ENCODE data around the gene SLX4IP.
"Not testable (repeated sequence)": the region's sequence is repeated elsewhere in the genome, so short reads cannot be mapped to it uniquely, and the experiment has no call there.

SLX4IP gene

DNA sequence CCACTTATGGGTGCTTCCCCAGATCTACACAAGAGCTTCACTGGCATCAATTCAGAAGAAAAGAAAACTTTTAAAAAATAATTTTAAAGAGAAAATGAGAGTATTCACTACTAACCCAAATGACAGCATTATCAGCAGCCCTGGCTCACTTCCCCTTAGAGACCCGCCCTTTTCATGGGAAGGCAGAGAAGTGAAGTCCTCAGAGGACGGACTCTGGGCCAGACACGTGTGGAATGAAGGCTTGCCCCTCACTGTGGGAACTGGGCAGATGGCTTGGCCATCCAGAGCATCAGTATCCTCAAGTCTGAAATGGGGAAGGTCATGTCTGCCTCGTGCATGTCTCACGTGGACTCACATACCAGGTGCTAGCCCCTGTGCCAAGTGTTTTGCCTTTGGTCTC lies 175.1 kb downstream of the SLX4IP start:
- Histone ChIP-seq H3K4me1 (ENCODE audit: insufficient read depth, low read length) (no peaks in the 10 kb centered on the region), H3K36me3 (ENCODE audit: insufficient read depth, low read length) (no peaks in the 10 kb centered on the region), H3K4me3 (ENCODE audit: low read length) (no peak overlapping the region), H3K9ac (ENCODE audit: low read depth, low read length) (no peak overlapping the region), H3K27me3 (ENCODE audit: insufficient read depth, low read length) (no peaks in the 10 kb centered on the region), H3K27ac (ENCODE audit: low read depth, low read length) (no peak overlapping the region), H3K9me3 (ENCODE audit: insufficient read depth, low read depth, low read length) (no peaks in the 10 kb centered on the region)
- 88% methylated on average over 5 of the region's 5 CpGs for WGBS

DNA sequence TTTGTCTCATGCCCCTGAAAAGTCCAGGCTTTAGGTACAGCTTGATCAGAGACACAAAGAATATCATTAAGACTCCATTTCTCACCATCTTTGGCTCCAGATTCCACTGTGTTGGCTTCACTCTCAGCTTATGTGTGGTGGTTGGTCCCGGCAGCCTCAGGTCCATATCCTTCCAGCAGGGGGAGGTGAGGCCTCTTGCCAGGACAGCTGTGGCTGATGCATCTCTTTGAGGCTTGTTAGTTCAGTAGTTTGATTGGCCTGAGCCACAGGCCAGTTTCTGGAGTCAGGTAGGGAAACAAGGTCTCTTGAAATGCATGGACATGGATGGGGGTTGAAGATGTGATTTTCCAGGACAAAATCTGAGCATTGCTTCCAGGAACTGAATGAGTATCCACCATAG lies 176.3 kb downstream of the SLX4IP start:
- WGBS, result 37% methylated on average over 1 of the region's 1 CpG
- Histone ChIP-seq H3K4me1 (ENCODE audit: insufficient read depth, low read length) (no peaks in the 10 kb centered on the region), H3K27ac (ENCODE audit: low read depth, low read length) (no peak overlapping the region), H3K36me3 (ENCODE audit: insufficient read depth, low read length) (no peaks in the 10 kb centered on the region), H3K9ac (ENCODE audit: low read depth, low read length) (no peak overlapping the region), H3K9me3 (ENCODE audit: insufficient read depth, low read depth, low read length) (no peaks in the 10 kb centered on the region), H3K27me3 (ENCODE audit: insufficient read depth, low read length) (no peaks in the 10 kb centered on the region), H3K4me3 (ENCODE audit: low read length) (no peak overlapping the region)

DNA sequence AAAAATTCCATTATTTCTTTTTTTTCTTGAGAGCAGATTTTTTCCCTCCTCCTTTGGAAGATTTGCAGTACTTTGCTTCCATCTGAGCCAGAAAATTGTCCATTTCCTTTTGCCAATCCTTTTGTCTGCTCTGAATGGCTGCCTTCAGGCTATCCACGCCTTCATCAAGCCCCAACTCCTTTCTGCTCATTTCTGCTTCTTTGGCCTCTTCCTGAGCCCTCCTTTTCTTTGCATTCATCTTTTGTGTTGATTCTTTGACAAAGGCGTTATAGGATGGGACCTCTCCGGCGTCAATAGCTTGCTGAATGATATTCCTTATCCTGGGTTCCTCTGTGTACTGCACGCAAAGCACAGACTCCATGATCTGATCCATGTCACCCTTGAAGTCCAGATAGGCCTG lies 178.3 kb downstream of the SLX4IP start:
- not testable (repeated sequence) for H3K9me3 ChIP-seq (ENCODE audit: insufficient read depth, low read depth, low read length); H3K27ac ChIP-seq (ENCODE audit: low read depth, low read length); H3K9ac ChIP-seq (ENCODE audit: low read depth, low read length); H3K36me3 ChIP-seq (ENCODE audit: insufficient read depth, low read length); H3K27me3 ChIP-seq (ENCODE audit: insufficient read depth, low read length); H3K4me1 ChIP-seq (ENCODE audit: insufficient read depth, low read length); H3K4me3 ChIP-seq (ENCODE audit: low read length)
- 96% methylated on average over 4 of the region's 5 CpGs for WGBS

DNA sequence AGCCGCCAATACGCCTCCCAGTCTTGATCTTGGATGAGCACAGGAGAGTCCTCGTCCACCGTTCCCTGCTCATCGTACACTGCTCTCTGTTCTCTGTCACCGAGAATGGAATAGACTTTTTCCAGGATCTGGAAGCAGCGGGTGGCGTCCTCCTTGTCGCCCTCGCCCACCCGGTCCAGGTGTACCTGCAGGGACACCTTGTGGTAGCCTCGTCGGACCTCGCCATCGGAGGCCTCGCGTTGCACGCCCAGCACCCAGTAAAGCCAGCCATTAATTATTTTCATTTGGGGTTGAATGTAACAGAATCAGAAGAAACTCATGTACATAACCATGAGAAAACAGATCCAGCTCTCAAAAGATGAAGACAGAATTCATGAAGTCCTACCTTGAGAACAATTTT lies 178.8 kb downstream of the SLX4IP start:
- H3K36me3 ChIP-seq (ENCODE audit: insufficient read depth, low read length), result no peaks in the 10 kb centered on the region
- no peak overlapping the region for H3K9ac ChIP-seq (ENCODE audit: low read depth, low read length)
- no peak overlapping the region for H3K27ac ChIP-seq (ENCODE audit: low read depth, low read length)
- H3K9me3 ChIP-seq (ENCODE audit: insufficient read depth, low read depth, low read length), result no peaks in the 10 kb centered on the region
- H3K4me1 ChIP-seq (ENCODE audit: insufficient read depth, low read length), result peaks cover 13% of the 10 kb centered on the region
- H3K27me3 ChIP-seq (ENCODE audit: insufficient read depth, low read length), result no peaks in the 10 kb centered on the region
- WGBS, result 95% methylated on average over 18 of the region's 18 CpGs
- no peak overlapping the region for H3K4me3 ChIP-seq (ENCODE audit: low read length)

DNA sequence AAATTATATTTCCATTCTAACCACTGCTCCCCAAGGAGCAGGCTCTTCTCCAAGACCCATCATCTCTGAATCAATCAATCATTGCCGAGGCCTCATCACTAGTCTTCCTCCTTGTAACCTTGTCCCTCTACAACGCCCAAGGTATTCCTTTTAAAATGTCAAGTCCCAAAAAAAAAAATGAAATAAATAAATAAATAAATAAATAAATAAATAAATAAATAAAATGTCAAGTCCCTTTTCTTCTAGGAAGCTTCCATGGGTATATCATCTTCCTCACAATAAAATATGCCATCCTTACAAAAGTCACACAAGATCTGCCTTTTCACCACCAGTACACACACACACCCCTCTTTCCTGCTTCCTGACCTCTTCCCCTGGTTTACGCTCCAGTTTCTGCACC lies 181.1 kb downstream of the SLX4IP start:
- 96% methylated on average over 2 of the region's 3 CpGs for WGBS
- Histone ChIP-seq H3K9me3 (ENCODE audit: insufficient read depth, low read depth, low read length) (no peaks in the 10 kb centered on the region), H3K27me3 (ENCODE audit: insufficient read depth, low read length) (no peaks in the 10 kb centered on the region), H3K9ac (ENCODE audit: low read depth, low read length) (no peak overlapping the region), H3K4me3 (ENCODE audit: low read length) (no peak overlapping the region), H3K27ac (ENCODE audit: low read depth, low read length) (no peak overlapping the region), H3K4me1 (ENCODE audit: insufficient read depth, low read length) (peaks cover 27% of the 10 kb centered on the region), H3K36me3 (ENCODE audit: insufficient read depth, low read length) (no peaks in the 10 kb centered on the region)

DNA sequence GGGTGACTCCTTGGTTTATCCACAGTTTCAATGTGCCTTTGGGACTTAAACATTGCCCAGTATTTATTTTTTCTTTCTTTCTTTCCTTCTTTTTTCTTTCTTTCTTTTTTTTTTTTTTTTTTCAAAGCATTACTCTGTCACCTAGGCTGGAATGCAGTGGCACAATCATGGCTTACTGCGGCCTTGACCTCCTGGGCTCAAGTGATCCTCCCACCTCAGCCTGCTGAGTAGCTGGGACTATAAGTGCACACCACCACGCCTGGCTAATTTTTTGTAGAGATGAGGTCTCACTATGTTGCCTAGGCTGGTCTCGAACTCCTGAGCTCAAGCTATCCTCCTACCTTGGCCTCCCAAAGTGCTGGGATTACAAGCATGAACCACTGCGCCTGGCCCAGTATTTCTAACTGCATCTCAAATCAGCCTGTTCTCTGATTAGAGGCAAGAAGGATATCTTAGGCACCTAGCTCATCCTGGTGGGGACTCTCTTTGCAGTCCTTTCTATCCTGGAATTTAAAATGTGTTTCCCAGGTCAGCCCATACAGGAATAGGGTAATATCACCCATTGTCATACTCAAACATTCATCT lies 182.5 kb downstream of the SLX4IP start:
- not testable (repeated sequence) for H3K27me3 ChIP-seq (ENCODE audit: insufficient read depth, low read length); H3K36me3 ChIP-seq (ENCODE audit: insufficient read depth, low read length); H3K4me3 ChIP-seq (ENCODE audit: low read length); H3K9ac ChIP-seq (ENCODE audit: low read depth, low read length); H3K9me3 ChIP-seq (ENCODE audit: insufficient read depth, low read depth, low read length); H3K27ac ChIP-seq (ENCODE audit: low read depth, low read length)
- H3K4me1 ChIP-seq (ENCODE audit: insufficient read depth, low read length), result peaks cover 27% of the 10 kb centered on the region
- WGBS, result 95% methylated on average over 4 of the region's 4 CpGs

DNA sequence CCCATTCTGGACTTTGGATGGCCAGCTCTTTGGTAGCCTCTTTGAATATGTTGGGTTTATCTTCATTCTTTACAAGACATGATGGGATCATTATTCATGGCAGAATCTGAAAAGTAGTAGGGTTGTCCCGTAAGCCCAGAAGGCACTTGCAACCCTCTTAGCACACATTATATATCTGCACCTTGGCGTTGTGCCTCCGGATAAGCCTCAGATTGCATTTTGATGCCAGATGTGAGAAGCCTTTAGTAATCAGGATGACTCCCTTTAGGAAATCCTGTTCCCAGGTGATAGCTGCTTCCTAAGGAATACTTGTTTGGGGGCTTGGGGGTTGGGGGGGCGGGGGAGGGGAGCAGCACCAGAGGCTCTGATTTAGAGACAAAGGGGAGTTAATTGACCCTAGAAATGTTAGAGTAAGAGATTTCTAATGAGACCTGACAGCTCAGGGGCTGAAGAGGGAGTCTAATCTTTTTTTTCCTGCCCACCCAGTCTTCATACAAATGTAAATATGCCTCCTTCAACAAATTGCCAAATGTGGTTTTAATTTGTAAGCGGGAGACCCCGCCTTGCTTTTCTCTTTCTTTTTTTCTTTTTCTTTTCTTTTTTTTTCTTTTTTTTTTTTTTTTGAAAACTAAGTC lies 183.6 kb downstream of the SLX4IP start:
- no peaks in the 10 kb centered on the region for H3K27me3 ChIP-seq (ENCODE audit: insufficient read depth, low read length)
- H3K4me1 ChIP-seq (ENCODE audit: insufficient read depth, low read length), result peaks cover 27% of the 10 kb centered on the region
- peak overlapping the region; percentile 27; the same call in 1 of the 2 replicates for H3K27ac ChIP-seq (ENCODE audit: low read depth, low read length)
- H3K36me3 ChIP-seq (ENCODE audit: insufficient read depth, low read length), result 0 out of 2 replicates have a peak, but pooled peaks cover 4% of the 10 kb centered on the region
- no peak overlapping the region; the same call in 1 of the 2 replicates for H3K9ac ChIP-seq (ENCODE audit: low read depth, low read length)
- H3K4me3 ChIP-seq (ENCODE audit: low read length), result 0 out of 2 replicates have a peak overlapping the region, but pooled peaks have one; percentile 19
- 24% methylated on average over 6 of the region's 6 CpGs for WGBS
- no peaks in the 10 kb centered on the region for H3K9me3 ChIP-seq (ENCODE audit: insufficient read depth, low read depth, low read length)

DNA sequence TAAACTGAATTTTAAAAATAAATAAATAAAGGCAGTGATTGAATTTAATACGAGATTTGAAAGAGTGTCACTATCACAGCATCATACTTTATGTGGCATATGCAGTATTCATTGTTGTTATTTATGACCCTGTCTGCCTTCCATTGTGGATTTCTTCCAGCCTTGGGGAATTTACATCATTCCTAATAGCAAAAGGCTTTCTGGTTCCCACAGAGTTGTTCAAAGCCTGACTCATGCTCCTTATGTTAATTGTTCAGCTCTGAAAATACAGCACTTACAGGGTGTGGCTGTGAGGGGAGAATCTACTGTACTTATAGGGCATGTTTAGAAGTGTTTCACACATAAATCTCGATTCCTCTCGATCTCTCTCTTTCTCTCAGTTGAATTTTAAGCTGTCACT lies 184.3 kb downstream of the SLX4IP start:
- Histone ChIP-seq H3K4me1 (ENCODE audit: insufficient read depth, low read length) (peaks cover 27% of the 10 kb centered on the region), H3K36me3 (ENCODE audit: insufficient read depth, low read length) (0 out of 2 replicates have a peak, but pooled peaks cover 4% of the 10 kb centered on the region), H3K4me3 (ENCODE audit: low read length) (0 out of 2 replicates have a peak overlapping the region, but pooled peaks have one; percentile 19), H3K27me3 (ENCODE audit: insufficient read depth, low read length) (no peaks in the 10 kb centered on the region), H3K27ac (ENCODE audit: low read depth, low read length) (peak overlapping the region; percentile 16; the same call in 1 of the 2 replicates), H3K9ac (ENCODE audit: low read depth, low read length) (no peak overlapping the region), H3K9me3 (ENCODE audit: insufficient read depth, low read depth, low read length) (no peaks in the 10 kb centered on the region)
- 12% methylated on average over 2 of the region's 3 CpGs for WGBS

DNA sequence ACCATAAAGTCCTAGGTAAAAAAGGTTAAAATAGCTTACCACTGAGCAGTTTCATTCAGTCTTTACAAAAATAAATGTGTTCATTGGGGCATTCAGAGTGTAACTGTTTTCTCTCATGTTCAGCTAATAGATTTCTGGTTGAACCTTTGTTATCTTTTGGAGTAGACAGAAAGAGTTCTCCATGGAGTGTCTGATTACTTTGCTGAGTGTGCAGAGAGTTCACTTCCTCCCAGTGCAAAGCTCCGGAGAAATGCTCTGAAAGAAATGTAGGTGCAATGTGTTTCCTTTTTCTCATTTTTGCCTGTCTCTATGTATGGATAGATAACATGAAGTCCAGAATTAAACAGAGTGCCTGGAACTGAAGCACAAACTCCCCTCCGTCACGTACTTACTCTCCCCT lies 186.0 kb downstream of the SLX4IP start:
- Histone ChIP-seq H3K9ac (ENCODE audit: low read depth, low read length) (no peak overlapping the region), H3K4me1 (ENCODE audit: insufficient read depth, low read length) (peaks cover 27% of the 10 kb centered on the region), H3K4me3 (ENCODE audit: low read length) (no peak overlapping the region), H3K27ac (ENCODE audit: low read depth, low read length) (no peak overlapping the region), H3K36me3 (ENCODE audit: insufficient read depth, low read length) (0 out of 2 replicates have a peak, but pooled peaks cover 4% of the 10 kb centered on the region), H3K27me3 (ENCODE audit: insufficient read depth, low read length) (no peaks in the 10 kb centered on the region), H3K9me3 (ENCODE audit: insufficient read depth, low read depth, low read length) (no peaks in the 10 kb centered on the region)
- 92% methylated on average over 1 of the region's 3 CpGs for WGBS

DNA sequence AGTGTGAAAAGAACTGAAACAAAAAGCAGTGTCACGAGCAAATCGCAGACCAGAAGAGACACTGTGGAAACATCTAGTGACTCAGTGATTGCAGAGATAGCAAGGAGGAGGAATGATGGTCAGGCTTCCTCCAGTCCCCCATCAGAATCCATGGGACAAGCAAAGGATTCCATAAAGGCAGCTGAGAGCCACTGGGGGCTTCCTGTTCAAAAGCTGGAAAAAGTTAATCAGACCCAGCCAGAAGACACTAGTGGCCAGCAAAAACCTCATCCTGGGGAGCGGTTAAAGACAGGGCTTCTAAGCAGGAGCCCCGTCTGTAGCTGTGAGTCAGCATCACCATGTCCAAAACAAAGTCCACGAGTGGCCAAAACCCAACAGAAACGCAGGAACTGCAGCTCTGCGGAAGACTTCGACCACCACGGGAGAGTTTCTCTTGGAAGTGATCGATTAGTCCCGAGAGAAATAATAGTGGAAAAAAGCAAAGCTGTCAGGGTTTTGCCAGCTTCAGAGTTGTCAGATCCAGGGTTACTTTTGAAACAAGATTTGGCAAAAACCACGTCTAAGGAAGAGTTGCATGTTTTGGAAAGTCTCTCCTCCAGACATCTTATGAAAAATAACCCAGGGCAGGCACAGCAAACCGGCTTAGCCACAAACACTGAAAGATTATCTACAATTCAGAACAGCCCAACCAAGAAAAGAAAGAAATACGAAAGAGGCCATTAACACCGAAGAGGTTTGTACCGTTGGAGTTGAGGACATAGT lies 187.7 kb downstream of the SLX4IP start:
- H3K4me3 ChIP-seq (ENCODE audit: low read length), result no peak overlapping the region
- 0 out of 2 replicates have a peak, but pooled peaks cover 4% of the 10 kb centered on the region for H3K36me3 ChIP-seq (ENCODE audit: insufficient read depth, low read length)
- 87% methylated on average over 16 of the region's 16 CpGs for WGBS
- H3K4me1 ChIP-seq (ENCODE audit: insufficient read depth, low read length), result peaks cover 36% of the 10 kb centered on the region
- H3K27me3 ChIP-seq (ENCODE audit: insufficient read depth, low read length), result no peaks in the 10 kb centered on the region
- no peaks in the 10 kb centered on the region for H3K9me3 ChIP-seq (ENCODE audit: insufficient read depth, low read depth, low read length)
- no peak overlapping the region for H3K9ac ChIP-seq (ENCODE audit: low read depth, low read length)
- H3K27ac ChIP-seq (ENCODE audit: low read depth, low read length), result no peak overlapping the region

DNA sequence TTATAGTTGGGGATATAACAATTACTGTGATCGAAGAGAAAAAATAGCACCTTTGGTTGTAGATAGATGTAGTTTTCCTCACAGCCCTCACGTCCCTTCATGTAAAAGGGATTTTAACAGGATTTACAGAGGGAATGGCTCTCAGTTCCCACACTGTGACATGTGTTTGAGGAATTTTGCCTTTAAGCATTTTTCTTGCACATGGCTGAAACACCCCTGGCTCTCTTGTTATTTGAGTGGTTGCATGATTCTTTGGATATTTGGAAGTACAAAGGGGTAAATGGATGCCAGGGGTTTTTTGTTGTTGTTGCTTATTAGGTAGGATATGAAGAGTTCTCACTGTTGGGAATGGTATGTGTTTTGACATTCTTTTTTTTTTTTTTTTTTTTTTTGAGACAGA lies 190.5 kb downstream of the SLX4IP start:
- 95% methylated on average over 2 of the region's 2 CpGs for WGBS
- 0 out of 2 replicates have a peak, but pooled peaks cover 4% of the 10 kb centered on the region for H3K36me3 ChIP-seq (ENCODE audit: insufficient read depth, low read length)
- no peak overlapping the region for H3K27ac ChIP-seq (ENCODE audit: low read depth, low read length)
- H3K9ac ChIP-seq (ENCODE audit: low read depth, low read length), result no peak overlapping the region
- peaks cover 38% of the 10 kb centered on the region for H3K4me1 ChIP-seq (ENCODE audit: insufficient read depth, low read length)
- H3K27me3 ChIP-seq (ENCODE audit: insufficient read depth, low read length), result no peaks in the 10 kb centered on the region
- H3K9me3 ChIP-seq (ENCODE audit: insufficient read depth, low read depth, low read length), result no peaks in the 10 kb centered on the region
- no peak overlapping the region for H3K4me3 ChIP-seq (ENCODE audit: low read length)

Data from HUES64 (cell line).